B cell (primary cell): ENCODE data around the gene LRAT. TPM values are rescaled to one million over a fixed set of nuclear protein-coding genes. Genes with fewer than 3 reads are reported as not detected.

Experiments
- ATAC-seq: fragments of 200-7000 bp; cut with Tn5 transposase; one replicate; pipeline ENCODE4 v1.10.0; 2021; ENCODE audit warnings: low read depth, mild to moderate bottlenecking, moderate number of reproducible peaks, moderate library complexity
- CTCF ChIA-PET: fragments of 350-600 bp; sonication (Branson Sonifier 250); formaldehyde crosslinking; loops from one replicate; lab custom pipeline; 2021; ENCODE audit warnings: antibody characterized with exemption, inconsistent platforms; lab: Charles Lee
- POLR2A ChIA-PET: fragments of 350-600 bp; sonication (Branson Sonifier 250); formaldehyde crosslinking; loops from one replicate; lab custom pipeline; 2021; ENCODE audit warnings: antibody characterized with exemption; lab: Charles Lee
- DNase-seq: peaks from one replicate; pipeline ENCODE4 v3.0.0; 2013
- H2AFZ ChIP-seq: 2 replicates; pipeline ENCODE4 v1.6.1; 2012; ENCODE audit warnings: mild to moderate bottlenecking, low read depth, low read length; ENCODE audit not compliant: insufficient read depth, poor library complexity, severe bottlenecking
- H3K27ac ChIP-seq, 2 donors: 1 replicate in 1 of 2; 2 replicates in 1 of 2; pipeline ENCODE4 v1.5.1; 2012 to 2013; ENCODE audit warnings: low read length in 2 of 2, mild to moderate bottlenecking in 2 of 2, moderate library complexity in 1 of 2
- H3K27me3 ChIP-seq, 4 experiments: fragments of 200-600 bp in 1 of 4; sonication (generic) in 1 of 4; replicated peaks in 1 of 4; 1 replicate in 2 of 4; 2 replicates in 2 of 4; pipeline versions ENCODE4 v1.6.1 to v1.7.0; 2013 to 2016; ENCODE audit warnings: low read length in 3 of 4, mild to moderate bottlenecking in 2 of 4, mixed read lengths in 1 of 4, moderate library complexity in 1 of 4; ENCODE audit not compliant: insufficient read depth in 4 of 4, control insufficient read depth in 3 of 4; ENCODE audit errors: control extremely low read depth in 1 of 4
- H3K36me3 ChIP-seq, 2 experiments: replicated peaks in 1 of 2; 1 replicate in 1 of 2; 2 replicates in 1 of 2; pipeline versions ENCODE4 v1.6.1 to v1.7.1; 2013; ENCODE audit warnings: low read length in 1 of 2; ENCODE audit not compliant: insufficient read depth in 2 of 2, control insufficient read depth in 1 of 2; ENCODE audit errors: control extremely low read depth in 1 of 2, extremely low read depth in 1 of 2
- H3K4me1 ChIP-seq, 2 donors: fragments of 200-600 bp in 1 of 2; sonication (generic) in 1 of 2; 1 replicate in 1 of 2; 2 replicates in 1 of 2; pipeline versions ENCODE4 v1.5.1 to v1.6.1; 2013 to 2017; ENCODE audit warnings: low read length in 2 of 2; ENCODE audit not compliant: control insufficient read depth in 2 of 2, insufficient read depth in 2 of 2
- H3K4me2 ChIP-seq: replicated peaks from 2 replicates; pipeline ENCODE3; 2012; ENCODE audit warnings: mild to moderate bottlenecking, low read depth, low read length; ENCODE audit not compliant: poor library complexity, severe bottlenecking
- H3K4me3 ChIP-seq, 5 experiments: fragments of 200-600 bp in 1 of 5; sonication (generic) in 1 of 5; 1 replicate in 3 of 5; 2 replicates in 2 of 5; pipeline versions ENCODE4 v1.5.1 to v1.7.0; 2011 to 2016; ENCODE audit warnings: low read length in 4 of 5, mild to moderate bottlenecking in 4 of 5, low read depth in 2 of 5, control low read depth in 1 of 5, moderate library complexity in 1 of 5; ENCODE audit not compliant: insufficient read depth in 1 of 5; ENCODE audit errors: control extremely low read depth in 1 of 5, extremely low read depth in 1 of 5
- H3K79me2 ChIP-seq: fragments of 200-600 bp; sonication (generic); one replicate; pipeline ENCODE4 v1.6.0; 2016; ENCODE audit warnings: low read length; ENCODE audit not compliant: control insufficient read depth, insufficient read depth
- H3K9ac ChIP-seq: fragments of 200-600 bp; sonication (generic); 2 replicates; pipeline ENCODE4 v1.6.1; 2017; ENCODE audit warnings: mild to moderate bottlenecking, low read length, moderate library complexity
- H3K9me3 ChIP-seq, 3 donors: one replicate each; pipeline versions ENCODE4 v1.6.1 to v1.7.1; 2013; ENCODE audit warnings: low read length in 2 of 3; ENCODE audit not compliant: control insufficient read depth in 2 of 3, insufficient read depth in 1 of 3; ENCODE audit errors: control extremely low read depth in 1 of 3
- H4K20me1 ChIP-seq: 2 replicates; pipeline ENCODE4 v1.6.0; 2012; ENCODE audit warnings: mild to moderate bottlenecking, low read length; ENCODE audit not compliant: insufficient read depth, control insufficient read depth, poor library complexity, severe bottlenecking
- H3K27ac Mint-ChIP-seq: one replicate; pipeline ENCODE4 v1.8.0; 2021; ENCODE audit warnings: mixed read lengths
- H3K27me3 Mint-ChIP-seq: one replicate; pipeline ENCODE4 v1.8.0; 2021; ENCODE audit warnings: mixed read lengths
- H3K4me1 Mint-ChIP-seq: one replicate; pipeline ENCODE4 v1.8.0; 2021; ENCODE audit warnings: mixed read lengths
- H3K4me3 Mint-ChIP-seq: one replicate; pipeline ENCODE4 v1.8.0; 2021; ENCODE audit warnings: mixed read lengths
- H3K9me3 Mint-ChIP-seq: one replicate; pipeline ENCODE4 v1.8.0; 2022; ENCODE audit warnings: mixed read lengths; ENCODE audit not compliant: insufficient read depth
- EZH2 ChIP-seq: IDR thresholded peaks from 2 replicates; pipeline ENCODE4 v1.6.1; 2012; ENCODE audit warnings: borderline replicate concordance, low read depth, mild to moderate bottlenecking, moderate library complexity, low read length; ENCODE audit not compliant: insufficient read depth, poor library complexity, severe bottlenecking
- WGBS: methylation state at CpG from one replicate; pipeline ENCODE4 v1.1.5; 2013; ENCODE audit warnings: missing lambda C conversion rate; ENCODE audit not compliant: insufficient coverage; 5-methylcytosine and 5-hydroxymethylcytosine counted together
- intact Hi-C: fragments of 100-400 bp; cut with micrococcal nuclease; formaldehyde crosslinking; loops from one replicate; pipeline ENCODE4 v1.10.0; 2022
- polyA plus RNA-seq: library from polyadenylated mRNA; depleted of rRNA; stranded (reverse); fragments of >200 nt; gene quantifications from 2 replicates; pipeline ENCODE4 v1.2.3, GENCODE V29; 2012
- total RNA-seq, 2 donors: library from RNA; stranded (reverse); fragments of 120-200 nt in 1 of 2; gene quantifications; 1 replicate in 1 of 2; 2 replicates in 1 of 2; pipeline versions ENCODE4 v1.2.3 to v1.2.4, GENCODE V29; 2013 to 2022
- TF ChIP-seq, protein P1 (sequence below): fragments of 200-600 bp; IDR thresholded peaks from one replicate; pipeline ENCODE4 v1.8.0; 2022; ENCODE audit warnings: antibody characterized with exemption, mild to moderate bottlenecking

The LRAT gene
- total and polyA plus RNA-seq, 2 donors (not counting 1 experiment from before 2014, with no cell fraction given): not detected

GRCh38 chr4:154738426-154738825 is 5.4 kb upstream of the LRAT start:
- H3K9ac ChIP-seq: no peak overlapping the region
- peaks cover 0 to 10% (median 0%) of the 10 kb centered on the region in 3 donors for H3K9me3 ChIP-seq
- Mint-ChIP-seq H3K9me3 (no peaks in the 10 kb centered on the region), H3K27me3 (peaks cover 44% of the 10 kb centered on the region), H3K27ac (no peak overlapping the region), H3K4me1 (peaks cover 10% of the 10 kb centered on the region), H3K4me3 (no peak overlapping the region)
- DNase-seq (no peak), ATAC-seq (no peak)
- H3K4me2 ChIP-seq: no peak overlapping the region
- ChIA-PET CTCF (no interaction called here), POLR2A (no interaction called here)
- H3K4me1 ChIP-seq: peaks cover 8 to 13% of the 10 kb centered on the region in 2 donors
- no peak for TF ChIP-seq EZH2
- TF ChIP-seq, protein P1, sequence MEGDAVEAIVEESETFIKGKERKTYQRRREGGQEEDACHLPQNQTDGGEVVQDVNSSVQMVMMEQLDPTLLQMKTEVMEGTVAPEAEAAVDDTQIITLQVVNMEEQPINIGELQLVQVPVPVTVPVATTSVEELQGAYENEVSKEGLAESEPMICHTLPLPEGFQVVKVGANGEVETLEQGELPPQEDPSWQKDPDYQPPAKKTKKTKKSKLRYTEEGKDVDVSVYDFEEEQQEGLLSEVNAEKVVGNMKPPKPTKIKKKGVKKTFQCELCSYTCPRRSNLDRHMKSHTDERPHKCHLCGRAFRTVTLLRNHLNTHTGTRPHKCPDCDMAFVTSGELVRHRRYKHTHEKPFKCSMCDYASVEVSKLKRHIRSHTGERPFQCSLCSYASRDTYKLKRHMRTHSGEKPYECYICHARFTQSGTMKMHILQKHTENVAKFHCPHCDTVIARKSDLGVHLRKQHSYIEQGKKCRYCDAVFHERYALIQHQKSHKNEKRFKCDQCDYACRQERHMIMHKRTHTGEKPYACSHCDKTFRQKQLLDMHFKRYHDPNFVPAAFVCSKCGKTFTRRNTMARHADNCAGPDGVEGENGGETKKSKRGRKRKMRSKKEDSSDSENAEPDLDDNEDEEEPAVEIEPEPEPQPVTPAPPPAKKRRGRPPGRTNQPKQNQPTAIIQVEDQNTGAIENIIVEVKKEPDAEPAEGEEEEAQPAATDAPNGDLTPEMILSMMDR: no peak
- H3K4me3 ChIP-seq: no peak overlapping the region
- H3K27ac ChIP-seq: no peak overlapping the region
- H3K27me3 ChIP-seq: peaks cover 0 to 36% (median 17%) of the 10 kb centered on the region in 4 experiments
- no peaks in the 10 kb centered on the region for H3K79me2 ChIP-seq
- intact Hi-C loops: no loop called here
- H3K36me3 ChIP-seq: no peaks in the 10 kb centered on the region
- no peaks in the 10 kb centered on the region for H4K20me1 ChIP-seq
- H2AFZ ChIP-seq: no peak overlapping the region
- no CpG with 5 or more reads among the region's 2 CpGs for WGBS

DNA sequence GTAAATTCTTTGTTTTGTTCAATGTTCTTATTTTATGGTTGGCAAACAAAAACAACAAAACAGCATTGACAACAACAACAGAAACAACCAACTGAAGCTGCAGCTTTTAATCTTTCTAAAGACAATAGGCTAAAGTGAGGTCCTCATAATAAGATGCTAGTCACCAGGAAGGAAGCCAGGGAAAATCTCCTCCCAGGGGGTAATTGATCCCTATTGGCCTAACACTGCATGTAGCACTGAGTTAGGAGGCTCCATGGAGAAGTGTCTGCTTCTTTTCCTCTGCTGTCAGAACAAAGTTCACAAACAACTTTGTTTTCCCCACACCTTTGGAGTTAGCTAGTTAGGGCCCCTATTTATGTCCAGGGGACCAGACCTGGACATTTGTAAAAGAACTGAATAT is 4.7 kb upstream of the LRAT start:
- H3K4me3 Mint-ChIP-seq: no peak overlapping the region
- no peak overlapping the region for H3K27ac Mint-ChIP-seq
- H2AFZ ChIP-seq: no peak overlapping the region
- H3K27ac ChIP-seq: no peak overlapping the region
- DNase-seq (no peak), ATAC-seq (no peak)
- intact Hi-C loops: no loop called here
- H3K4me1 Mint-ChIP-seq: peaks cover 14% of the 10 kb centered on the region
- H3K9me3 ChIP-seq: peaks cover 0 to 17% (median 0%) of the 10 kb centered on the region in 3 donors
- no peaks in the 10 kb centered on the region for H3K36me3 ChIP-seq
- H3K79me2 ChIP-seq: no peaks in the 10 kb centered on the region
- TF ChIP-seq, protein P1: no peak
- TF ChIP-seq EZH2: no peak
- no peak overlapping the region for H3K9ac ChIP-seq
- H3K4me1 ChIP-seq: peaks cover 14 to 20% of the 10 kb centered on the region in 2 donors
- H3K27me3 Mint-ChIP-seq: peaks cover 45% of the 10 kb centered on the region
- no peaks in the 10 kb centered on the region for H4K20me1 ChIP-seq
- ChIA-PET CTCF (no interaction called here), POLR2A (no interaction called here)
- H3K4me2 ChIP-seq: no peak overlapping the region
- H3K9me3 Mint-ChIP-seq: no peaks in the 10 kb centered on the region
- no peak overlapping the region for H3K4me3 ChIP-seq
- H3K27me3 ChIP-seq: peaks cover 0 to 40% (median 21%) of the 10 kb centered on the region in 4 experiments
